K562 (cell line): Measurements from ENCODE around the gene NRSN2. TPM values are rescaled to one million over a fixed set of nuclear protein-coding genes. Genes with fewer than 3 reads are reported as not detected.

Experiments
- ATAC-seq: fragments of 200-7000 bp; cut with Tn5 transposase; 3 replicates; pipeline ENCODE4 v1.9.1; 2020; ENCODE audit warnings: moderate library complexity
- BruUV-seq: library from RNA; stranded (reverse); fragments of 400-500 nt; replicated peaks from 2 replicates; lab custom pipeline; 2021; lab: Mats Ljungman, UMichigan
- CTCF ChIA-PET: fragments of 300-600 bp; formaldehyde crosslinking; extraction: SDS; loops from one replicate; lab custom pipeline; 2021; ENCODE audit warnings: low intra/inter-chr PET ratio; lab: Yijun Ruan, JAX
- POLR2A ChIA-PET: fragments of 300-600, 350-650 bp; sonication (Branson Sonifier 250); formaldehyde crosslinking; extraction: SDS; loops from one replicate; lab custom pipeline; 2021; ENCODE audit warnings: antibody characterized with exemption, inconsistent platforms; lab: Yijun Ruan, JAX
- DNase-seq, 4 experiments: peaks; one replicate each; pipeline versions ENCODE4 v3.0.0 to v3.0.0-alpha.2; 2011 to 2018; ENCODE audit warnings: low spot score in 3 of 4, mixed read lengths in 3 of 4; ENCODE audit errors: extremely low read depth in 1 of 4
- FAIRE-seq: peaks from 2 replicates; lab custom pipeline; 2011; peaks lifted over from hg19 to GRCh38; lab: Jason Lieb, UNC
- H2AFZ ChIP-seq: 2 replicates; pipeline ENCODE4 v1.6.0; 2011; ENCODE audit warnings: low read depth, low read length, control low read depth, inconsistent platforms
- H3K27ac ChIP-seq: fragments of 200-600 bp; 3 replicates; pipeline ENCODE4 v1.8.0; 2011; ENCODE audit warnings: low read depth, mild to moderate bottlenecking, control low read depth, inconsistent platforms, low read length, moderate library complexity, mixed read lengths; ENCODE audit errors: extremely low read depth
- H3K27me3 ChIP-seq, 2 experiments: fragments of 300-600 bp in 1 of 2; 2 replicates in 1 of 2; 3 replicates in 1 of 2; pipeline versions ENCODE4 v1.6.0 to v1.8.0; 2011; ENCODE audit warnings: inconsistent platforms in 2 of 2, low read length in 2 of 2, mild to moderate bottlenecking in 1 of 2, mixed read lengths in 1 of 2, moderate library complexity in 1 of 2; ENCODE audit not compliant: control insufficient read depth in 2 of 2, insufficient read depth in 2 of 2
- H3K36me3 ChIP-seq: fragments of 300-600 bp; 3 replicates; pipeline ENCODE4 v1.8.0; 2011; ENCODE audit warnings: mild to moderate bottlenecking, low read length, inconsistent platforms; ENCODE audit not compliant: control insufficient read depth, insufficient read depth
- H3K4me1 ChIP-seq, 2 experiments: fragments of 200-600 bp in 1 of 2; replicated peaks in 1 of 2; 2 replicates in 1 of 2; 3 replicates in 1 of 2; pipeline versions ENCODE4 v1.5.1 to v1.8.0; 2011; ENCODE audit warnings: inconsistent platforms in 2 of 2, low read length in 2 of 2, mild to moderate bottlenecking in 1 of 2, mixed read lengths in 1 of 2, moderate library complexity in 1 of 2; ENCODE audit not compliant: control insufficient read depth in 2 of 2, insufficient read depth in 2 of 2
- H3K4me2 ChIP-seq: 2 replicates; pipeline ENCODE4 v1.6.1; 2011; ENCODE audit warnings: low read length, control low read depth, inconsistent platforms, mixed read lengths; ENCODE audit not compliant: insufficient read depth
- H3K4me3 ChIP-seq: fragments of 200-600 bp; sonication (generic), shearing (Covaris generic); 2 replicates; pipeline ENCODE4 v1.5.1; 2016; ENCODE audit warnings: control low read depth, inconsistent platforms
- H3K79me2 ChIP-seq: fragments of 200-600 bp; 3 replicates; pipeline ENCODE4 v1.8.0; 2011; ENCODE audit warnings: low read length, inconsistent platforms; ENCODE audit not compliant: control insufficient read depth, insufficient read depth
- H3K9ac ChIP-seq, 2 experiments: 2 replicates each; pipeline versions ENCODE4 v1.6.0 to v1.6.1; 2011; ENCODE audit warnings: low read depth in 2 of 2, low read length in 2 of 2, control low read depth in 1 of 2, inconsistent platforms in 1 of 2, mild to moderate bottlenecking in 1 of 2, mixed read lengths in 1 of 2; ENCODE audit not compliant: insufficient read depth in 1 of 2
- H3K9me1 ChIP-seq: one replicate; pipeline ENCODE4 v1.6.0; 2011; ENCODE audit warnings: inconsistent platforms, mild to moderate bottlenecking, low read length, moderate library complexity; ENCODE audit not compliant: control insufficient read depth, insufficient read depth
- H3K9me3 ChIP-seq: replicated peaks from 2 replicates; pipeline ENCODE4 v1.5.1; 2011; ENCODE audit warnings: low read depth, low read length, inconsistent platforms; ENCODE audit not compliant: control insufficient read depth, insufficient read depth
- H4K20me1 ChIP-seq: replicated peaks from 2 replicates; pipeline ENCODE4 v1.6.1; 2011; ENCODE audit warnings: low read length, inconsistent platforms, mixed read lengths; ENCODE audit not compliant: control insufficient read depth, insufficient read depth
- CBX5 ChIP-seq: IDR thresholded peaks from 2 replicates; pipeline ENCODE4 v1.6.1; 2014; ENCODE audit warnings: low read depth, borderline replicate concordance
- GTF2F1 ChIP-seq: IDR thresholded peaks from 2 replicates; pipeline ENCODE4 v1.6.1; 2011; ENCODE audit warnings: low read depth, low read length, improper control_type of control experiment
- KHSRP ChIP-seq: fragments of 450-650 bp; IDR thresholded peaks from 2 replicates; pipeline ENCODE4 v1.6.1; 2017
- POLR2A ChIP-seq: fragments of 450-650 bp; conservative IDR thresholded peaks from 2 replicates; pipeline ENCODE4 v1.6.1; 2016
- SAFB2 ChIP-seq: fragments of 200-400 bp; formaldehyde crosslinking; IDR thresholded peaks from 2 replicates; pipeline ENCODE4 v1.6.1; 2018; ENCODE audit warnings: borderline replicate concordance, low read length, low read depth, moderate library complexity; ENCODE audit not compliant: severe bottlenecking
- ZNF668 ChIP-seq: fragments of 250-450 bp; sonication (Bioruptor Pico); IDR thresholded peaks from 2 replicates; pipeline ENCODE4 v1.8.0; 2022; ENCODE audit warnings: mild to moderate bottlenecking, inconsistent platforms
- WGBS: fragments of 100-300 bp; shearing (Covaris generic); methylation state at CpG from one replicate; pipeline ENCODE4 v1.1.6; 2016; ENCODE audit warnings: low coverage, mixed read lengths; ENCODE audit not compliant: insufficient coverage; ENCODE audit errors: missing lambda C conversion rate; 5-methylcytosine and 5-hydroxymethylcytosine counted together
- in situ Hi-C: fragments of 300-500 bp; cut with MboI; formaldehyde crosslinking; loops from 4 replicates; pipeline ENCODE4 v1.15.0; 2018; ENCODE audit warnings: inconsistent platforms, mixed read lengths
- intact Hi-C: fragments of 100-400 bp; cut with micrococcal nuclease; formaldehyde crosslinking; loops from 2 replicates; pipeline ENCODE4 v1.14.2; 2022
- polyA plus RNA-seq, 8 experiments: library from polyadenylated mRNA; depleted of rRNA in 4 of 8; stranded (reverse) in 5 of 8; unstranded in 3 of 8; fragments of >200 nt; fragmentation: Nextera tagmentation in 2 of 8; fragmentation: Illumina TruSeq in 1 of 8; extraction: Ambion mirVana in 2 of 8; extraction: Trizol in 1 of 8; gene quantifications; 2 replicates each; pipeline versions ENCODE4 v1.2.1 to v1.2.3, GENCODE V29; 2011 to 2014; ENCODE audit warnings: inconsistent platforms in 1 of 8, missing spikeins in 1 of 8
- total RNA-seq, 7 experiments: library from RNA; depleted of rRNA in 6 of 7; stranded (reverse); fragments of >200 nt in 6 of 7; fragmentation: Illumina TruSeq in 2 of 7; extraction: Trizol in 2 of 7; gene quantifications; 2 replicates each; pipeline versions ENCODE4 v1.2.1 to v1.2.3, GENCODE V29; 2011 to 2021; ENCODE audit warnings: low replicate concordance in 1 of 7
- TF ChIP-seq, protein P1 (sequence below): fragments of 150-350 bp; conservative IDR thresholded peaks from 2 replicates; pipeline ENCODE4 v1.6.1; 2014; ENCODE audit warnings: low read length
- TF ChIP-seq, protein P2 (sequence below): sonication (generic); formaldehyde crosslinking; IDR thresholded peaks from 2 replicates; pipeline ENCODE4 v1.4.0; 2020; ENCODE audit warnings: mild to moderate bottlenecking, missing genetic modification reagents

NRSN2 gene
- total and polyA plus RNA-seq, 9 of the 15 experiments (the other 6 are each of a cell fraction or from before 2014, with no cell fraction given): 7.5 to 29.7 (median 11.1) TPM

DNA sequence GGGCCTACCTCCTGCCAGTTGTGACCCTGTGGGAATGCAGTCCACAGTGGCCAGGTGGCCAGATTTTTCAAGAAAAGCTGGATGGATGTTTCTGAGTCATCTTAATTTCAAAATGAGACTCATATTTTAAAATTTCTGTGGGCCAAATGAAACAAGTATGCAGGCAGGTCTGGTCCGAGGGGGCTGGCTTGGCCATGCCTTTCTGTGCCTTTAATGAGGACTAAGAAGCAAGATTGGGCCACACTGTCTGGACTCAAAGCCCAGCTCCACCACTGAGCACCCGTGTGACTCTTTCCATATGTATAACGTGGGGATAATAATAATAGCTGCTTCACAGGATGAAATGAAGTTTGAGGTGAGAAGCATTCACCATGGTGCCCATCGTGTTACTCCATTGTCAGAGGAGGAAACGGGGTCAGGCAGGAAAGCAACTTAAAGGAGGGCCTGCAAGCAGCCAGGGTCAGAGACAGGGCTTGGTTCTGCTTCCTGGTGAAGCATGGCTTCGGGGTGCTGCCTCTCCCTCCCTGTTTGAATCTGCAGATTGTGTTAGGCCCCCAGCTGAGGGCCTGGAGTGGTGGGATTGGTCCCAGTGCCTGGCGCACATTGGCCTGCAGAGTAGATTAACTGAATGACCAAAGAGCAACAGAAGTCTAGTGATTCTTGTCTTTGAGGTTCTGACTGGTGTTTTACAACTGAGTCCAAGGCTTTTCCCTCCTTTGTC lies 17.8 kb upstream of the NRSN2 start:
- ATAC-seq (no peak), DNase-seq (no peak), FAIRE-seq (no peak)
- CTCF ChIA-PET: no interaction called here
- Histone ChIP-seq H2AFZ (no peak overlapping the region), H3K9ac (peak overlapping the region; percentile 14 to 78), H3K36me3 (peaks cover 30% of the 10 kb centered on the region; the same call in 2 of the 3 replicates), H3K27me3 (no peaks in the 10 kb centered on the region), H3K4me2 (peak overlapping the region; percentile 92), H3K79me2 (peaks cover 44% of the 10 kb centered on the region), H3K4me1 (peaks cover 16 to 51% of the 10 kb centered on the region in 2 experiments; a peak in 4 of 5 replicates), H3K9me1 (peaks cover 3% of the 10 kb centered on the region), H3K9me3 (no peaks in the 10 kb centered on the region), H3K27ac (peak overlapping the region; percentile 15; the same call in 1 of the 3 replicates), H3K4me3 (no peak overlapping the region), H4K20me1 (peaks cover 16% of the 10 kb centered on the region; the same call in 1 of the 2 replicates)
- POLR2A ChIA-PET: interaction anchor here (0.6 to 2.1 kb wide), 5 partner anchors 10 to 997 kb away, joined by 3 to 9 read pairs (median 3); partner anchors contain the start of genes NRSN2 and TRIB3
- in situ Hi-C loops (no loop called here), intact Hi-C loops (loop anchor here (2.0 kb wide), 1 partner anchor 70 kb away; no protein-coding TSS in a partner anchor)
- WGBS: 53% methylated on average over 7 of the region's 7 CpGs
- TF ChIP-seq, protein P1, sequence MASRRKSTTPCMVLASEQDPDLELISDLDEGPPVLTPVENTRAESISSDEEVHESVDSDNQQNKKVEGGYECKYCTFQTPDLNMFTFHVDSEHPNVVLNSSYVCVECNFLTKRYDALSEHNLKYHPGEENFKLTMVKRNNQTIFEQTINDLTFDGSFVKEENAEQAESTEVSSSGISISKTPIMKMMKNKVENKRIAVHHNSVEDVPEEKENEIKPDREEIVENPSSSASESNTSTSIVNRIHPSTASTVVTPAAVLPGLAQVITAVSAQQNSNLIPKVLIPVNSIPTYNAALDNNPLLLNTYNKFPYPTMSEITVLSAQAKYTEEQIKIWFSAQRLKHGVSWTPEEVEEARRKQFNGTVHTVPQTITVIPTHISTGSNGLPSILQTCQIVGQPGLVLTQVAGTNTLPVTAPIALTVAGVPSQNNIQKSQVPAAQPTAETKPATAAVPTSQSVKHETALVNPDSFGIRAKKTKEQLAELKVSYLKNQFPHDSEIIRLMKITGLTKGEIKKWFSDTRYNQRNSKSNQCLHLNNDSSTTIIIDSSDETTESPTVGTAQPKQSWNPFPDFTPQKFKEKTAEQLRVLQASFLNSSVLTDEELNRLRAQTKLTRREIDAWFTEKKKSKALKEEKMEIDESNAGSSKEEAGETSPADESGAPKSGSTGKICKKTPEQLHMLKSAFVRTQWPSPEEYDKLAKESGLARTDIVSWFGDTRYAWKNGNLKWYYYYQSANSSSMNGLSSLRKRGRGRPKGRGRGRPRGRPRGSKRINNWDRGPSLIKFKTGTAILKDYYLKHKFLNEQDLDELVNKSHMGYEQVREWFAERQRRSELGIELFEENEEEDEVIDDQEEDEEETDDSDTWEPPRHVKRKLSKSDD: no peak
- TF ChIP-seq, protein P2, sequence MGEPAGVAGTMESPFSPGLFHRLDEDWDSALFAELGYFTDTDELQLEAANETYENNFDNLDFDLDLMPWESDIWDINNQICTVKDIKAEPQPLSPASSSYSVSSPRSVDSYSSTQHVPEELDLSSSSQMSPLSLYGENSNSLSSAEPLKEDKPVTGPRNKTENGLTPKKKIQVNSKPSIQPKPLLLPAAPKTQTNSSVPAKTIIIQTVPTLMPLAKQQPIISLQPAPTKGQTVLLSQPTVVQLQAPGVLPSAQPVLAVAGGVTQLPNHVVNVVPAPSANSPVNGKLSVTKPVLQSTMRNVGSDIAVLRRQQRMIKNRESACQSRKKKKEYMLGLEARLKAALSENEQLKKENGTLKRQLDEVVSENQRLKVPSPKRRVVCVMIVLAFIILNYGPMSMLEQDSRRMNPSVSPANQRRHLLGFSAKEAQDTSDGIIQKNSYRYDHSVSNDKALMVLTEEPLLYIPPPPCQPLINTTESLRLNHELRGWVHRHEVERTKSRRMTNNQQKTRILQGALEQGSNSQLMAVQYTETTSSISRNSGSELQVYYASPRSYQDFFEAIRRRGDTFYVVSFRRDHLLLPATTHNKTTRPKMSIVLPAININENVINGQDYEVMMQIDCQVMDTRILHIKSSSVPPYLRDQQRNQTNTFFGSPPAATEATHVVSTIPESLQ (CRISPR knock-in tag): no peak
- TF ChIP-seq SAFB2 (no peak), GTF2F1 (no peak), KHSRP (no peak), POLR2A (peak; percentile 5; the same call in 1 of the 2 replicates), ZNF668 (no peak), CBX5 (no peak)
- no TSS peak for BruUV-seq
